ENCODE data around the gene PIP5K1B.

DNA sequence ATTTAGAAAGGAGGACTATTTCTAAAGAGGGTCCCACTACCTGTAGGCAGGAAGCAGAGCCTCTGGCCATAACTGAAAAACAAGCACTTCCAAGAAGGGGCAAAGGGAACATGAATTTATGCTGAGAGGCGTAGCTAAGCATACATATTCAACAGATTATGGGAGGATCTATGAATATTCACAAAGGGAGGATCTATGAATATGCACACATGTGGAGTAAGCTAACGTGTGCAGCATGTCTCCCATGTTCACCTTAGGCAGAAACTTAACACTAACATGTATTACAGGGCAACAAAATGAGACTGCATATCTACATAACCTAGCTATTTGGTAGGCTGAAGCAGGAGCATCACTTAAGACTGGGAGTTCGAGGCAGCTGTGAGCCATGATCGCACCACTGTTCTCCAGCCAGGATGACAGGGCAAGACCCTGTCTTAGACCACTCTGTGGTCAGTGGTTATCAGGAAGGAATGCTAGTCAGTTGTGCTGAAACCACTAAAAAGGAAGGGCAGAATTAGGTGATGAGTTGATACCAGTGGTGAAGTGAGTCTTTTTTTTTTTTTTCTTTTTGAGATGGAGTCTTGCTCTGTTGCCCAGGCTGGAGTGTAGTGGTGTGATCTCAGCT is 351.3 kb downstream of the PIP5K1B start:
- TF ChIP-seq EZH2 (IDR thresholded peaks at IDR 0.05; ENCODE audit: borderline replicate concordance, low read depth, low read length, poor library complexity, severe bottlenecking) (no peak), CTCF (conservative IDR thresholded peaks at IDR 0.05; ENCODE audit: low read depth, low read length) (no peak)
